ENCODE data around the gene RPS3A. TPM values are rescaled to one million over a fixed set of nuclear protein-coding genes. Genes with fewer than 3 reads are reported as not detected.
"Not testable (repeated sequence)": the region's sequence is repeated elsewhere in the genome, so short reads cannot be mapped to it uniquely, and the experiment has no call there.

The RPS3A gene
- total RNA-seq, 1 donor from 2014 or later = 2,209 TPM

GRCh38 chr4:151074416-151074916 lies 25.0 kb upstream of the RPS3A start:
- Mint-ChIP-seq H3K4me1 (ENCODE audit: unreplicated experiment) (no peaks in the 10 kb centered on the region), H3K27ac (ENCODE audit: unreplicated experiment) (no peak overlapping the region), H3K36me3 (ENCODE audit: low read depth, unreplicated experiment) (no peaks in the 10 kb centered on the region), H3K27me3 (ENCODE audit: unreplicated experiment) (no peaks in the 10 kb centered on the region), H3K9me3 (ENCODE audit: unreplicated experiment) (no peaks in the 10 kb centered on the region), H3K4me3 (ENCODE audit: unreplicated experiment) (no peak overlapping the region)
- no peak for TF ChIP-seq CTCF (IDR thresholded peaks at IDR 0.05; ENCODE audit: unreplicated experiment)
- no peak for DNase-seq (ENCODE audit: low spot score)

GRCh38 chr4:151077978-151078377 lies 21.4 kb upstream of the RPS3A start:
- H3K4me3 Mint-ChIP-seq (ENCODE audit: unreplicated experiment); DNase-seq (ENCODE audit: low spot score): not testable (repeated sequence)

GRCh38 chr4:151087467-151087866 lies 12.0 kb upstream of the RPS3A start:
- TF ChIP-seq CTCF (IDR thresholded peaks at IDR 0.05; ENCODE audit: unreplicated experiment) = no peak
- H3K9me3 Mint-ChIP-seq (ENCODE audit: unreplicated experiment) = no peaks in the 10 kb centered on the region
- no peaks in the 10 kb centered on the region for H3K4me1 Mint-ChIP-seq (ENCODE audit: unreplicated experiment)
- no peak overlapping the region for H3K27ac Mint-ChIP-seq (ENCODE audit: unreplicated experiment)
- H3K4me3 Mint-ChIP-seq (ENCODE audit: unreplicated experiment) = no peak overlapping the region
- no peaks in the 10 kb centered on the region for H3K36me3 Mint-ChIP-seq (ENCODE audit: low read depth, unreplicated experiment)
- H3K27me3 Mint-ChIP-seq (ENCODE audit: unreplicated experiment) = peaks cover 4% of the 10 kb centered on the region
- DNase-seq (ENCODE audit: low spot score) = no peak

More at GRCh38 chr4:151077978-151078377, 21.4 kb upstream of the RPS3A start:
- H3K9me3 Mint-ChIP-seq (ENCODE audit: unreplicated experiment); H3K27me3 Mint-ChIP-seq (ENCODE audit: unreplicated experiment); H3K27ac Mint-ChIP-seq (ENCODE audit: unreplicated experiment); H3K4me1 Mint-ChIP-seq (ENCODE audit: unreplicated experiment); H3K36me3 Mint-ChIP-seq (ENCODE audit: low read depth, unreplicated experiment): not testable (repeated sequence)

- H3K27me3 Mint-ChIP-seq (ENCODE audit: unreplicated experiment) = peaks cover 2% of the 10 kb centered on the region
- no peak overlapping the region for H3K4me3 Mint-ChIP-seq (ENCODE audit: unreplicated experiment)
- H3K4me1 Mint-ChIP-seq (ENCODE audit: unreplicated experiment) = no peaks in the 10 kb centered on the region
- TF ChIP-seq CTCF (IDR thresholded peaks at IDR 0.05; ENCODE audit: unreplicated experiment) = no peak
- H3K27ac Mint-ChIP-seq (ENCODE audit: unreplicated experiment) = no peak overlapping the region
- no peaks in the 10 kb centered on the region for H3K36me3 Mint-ChIP-seq (ENCODE audit: low read depth, unreplicated experiment)
- no peaks in the 10 kb centered on the region for H3K9me3 Mint-ChIP-seq (ENCODE audit: unreplicated experiment)
- no peak for DNase-seq (ENCODE audit: low spot score)
These were observed 8.4 kb upstream of the RPS3A start for GRCh38 chr4:151091047-151091446.

- H3K9me3 Mint-ChIP-seq (ENCODE audit: unreplicated experiment) = no peaks in the 10 kb centered on the region
- TF ChIP-seq CTCF (IDR thresholded peaks at IDR 0.05; ENCODE audit: unreplicated experiment) = no peak
- DNase-seq (ENCODE audit: low spot score) = no peak
- H3K27me3 Mint-ChIP-seq (ENCODE audit: unreplicated experiment) = peaks cover 4% of the 10 kb centered on the region
- no peak overlapping the region for H3K4me3 Mint-ChIP-seq (ENCODE audit: unreplicated experiment)
- H3K4me1 Mint-ChIP-seq (ENCODE audit: unreplicated experiment) = no peaks in the 10 kb centered on the region
- no peak overlapping the region for H3K27ac Mint-ChIP-seq (ENCODE audit: unreplicated experiment)
- no peaks in the 10 kb centered on the region for H3K36me3 Mint-ChIP-seq (ENCODE audit: low read depth, unreplicated experiment)
These were observed 6.9 kb upstream of the RPS3A start for GRCh38 chr4:151092488-151092887.
